Activated T-cell treated with anti-CD3 and anti-CD28 coated beads for 4 hours (primary cell): ENCODE results near the gene KLHL40.

Experiments
- DNase-seq: peaks from one replicate; pipeline ENCODE4 v3.0.0-alpha.2; 2020

The KLHL40 gene

DNA sequence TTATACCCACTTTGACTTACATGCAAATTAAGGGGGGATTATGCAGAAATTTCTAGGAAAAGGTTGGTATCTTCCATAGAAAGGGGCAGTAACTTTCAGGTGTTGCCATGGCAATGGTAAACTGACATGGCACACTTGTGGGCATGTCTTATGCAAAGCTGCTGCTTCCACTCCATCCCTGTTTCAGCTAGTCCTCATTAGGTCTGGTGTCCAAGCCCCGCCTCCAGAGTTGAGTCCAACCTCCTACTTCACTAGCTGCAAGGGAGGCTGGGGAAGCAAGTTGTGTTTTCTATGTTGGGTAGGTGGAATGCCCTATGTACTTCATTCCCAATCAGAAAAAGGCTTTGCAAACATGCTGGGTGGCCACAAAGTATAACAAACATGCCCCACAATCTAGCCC lies 14.7 kb upstream of the KLHL40 start:
- no peak for DNase-seq

DNA sequence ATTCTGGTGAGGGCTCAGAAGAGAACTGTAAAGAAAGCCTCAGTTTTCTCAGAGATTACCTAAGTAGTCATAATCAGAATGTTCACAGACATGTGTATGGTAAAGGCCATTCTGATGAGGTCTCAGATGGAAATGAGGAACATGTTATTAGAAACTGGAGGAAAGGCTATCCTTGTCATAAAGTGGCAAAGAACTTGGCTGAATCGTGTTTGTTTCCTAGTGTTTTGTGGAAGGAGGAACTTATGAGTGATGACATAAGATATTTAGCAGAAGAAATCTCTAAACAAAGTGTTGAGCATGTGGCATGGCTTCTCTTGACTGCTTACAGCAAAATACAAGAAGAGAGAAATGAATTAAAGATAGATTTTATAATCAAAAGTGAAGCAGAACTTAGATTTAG lies 12.8 kb upstream of the KLHL40 start:
- DNase-seq: no peak

DNA sequence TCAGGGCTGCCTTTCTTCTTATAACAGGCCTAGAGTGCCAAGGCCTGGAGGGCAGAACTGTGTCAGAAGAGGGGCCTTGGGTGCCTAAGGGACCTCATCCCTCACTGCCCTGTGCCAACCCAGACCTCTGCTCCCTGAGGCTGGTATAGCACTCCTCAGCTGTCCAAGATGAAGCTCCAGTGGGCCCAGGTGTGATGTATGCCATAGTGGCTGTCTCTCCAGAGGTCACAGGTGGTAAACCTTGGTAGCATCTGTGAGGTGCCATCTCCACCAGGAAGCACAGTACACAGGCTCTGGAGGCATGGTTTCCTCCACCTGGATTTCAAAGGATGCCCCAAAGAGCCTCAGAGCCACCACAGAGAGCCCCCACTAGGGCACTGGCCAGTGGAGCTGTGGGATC lies 12.3 kb upstream of the KLHL40 start:
- no peak for DNase-seq

DNA sequence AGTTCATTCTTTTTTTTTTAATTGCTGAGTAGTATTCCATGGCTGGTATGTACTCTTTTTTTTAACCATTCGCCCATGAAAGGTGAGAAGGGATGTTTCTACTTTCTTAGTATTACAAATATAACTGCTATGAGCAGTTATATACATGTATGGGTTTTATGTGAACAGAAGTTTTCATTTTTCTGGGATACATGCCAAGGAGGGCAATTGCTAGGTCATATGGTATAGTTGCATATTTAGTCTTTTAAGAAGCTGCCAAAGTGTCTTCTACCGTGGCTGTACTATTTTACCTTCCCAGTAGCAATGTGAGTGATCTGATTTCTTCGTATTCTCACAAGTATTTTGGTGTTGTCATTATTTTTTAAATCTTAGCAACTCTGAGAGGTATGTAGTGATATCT lies 11.2 kb upstream of the KLHL40 start:
- DNase-seq: no peak

DNA sequence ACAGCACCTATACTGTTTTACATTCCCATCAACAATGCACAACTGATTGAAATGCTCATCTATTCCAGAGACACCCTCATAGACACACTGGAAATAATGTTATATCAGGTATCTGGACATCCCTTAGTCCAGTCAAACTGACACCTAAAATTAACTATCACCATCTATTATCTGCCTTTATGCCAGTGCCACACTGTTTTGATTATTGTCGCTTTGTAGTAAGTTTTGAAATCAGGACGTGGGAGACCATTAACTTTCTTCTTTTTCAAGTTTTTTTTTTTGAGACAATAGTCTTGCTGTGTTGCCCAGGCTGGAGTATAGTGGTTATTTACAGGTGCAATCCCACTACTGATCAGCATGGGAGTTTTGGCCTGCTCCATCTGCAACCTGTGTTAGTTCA lies 9.4 kb upstream of the KLHL40 start:
- no peak for DNase-seq

DNA sequence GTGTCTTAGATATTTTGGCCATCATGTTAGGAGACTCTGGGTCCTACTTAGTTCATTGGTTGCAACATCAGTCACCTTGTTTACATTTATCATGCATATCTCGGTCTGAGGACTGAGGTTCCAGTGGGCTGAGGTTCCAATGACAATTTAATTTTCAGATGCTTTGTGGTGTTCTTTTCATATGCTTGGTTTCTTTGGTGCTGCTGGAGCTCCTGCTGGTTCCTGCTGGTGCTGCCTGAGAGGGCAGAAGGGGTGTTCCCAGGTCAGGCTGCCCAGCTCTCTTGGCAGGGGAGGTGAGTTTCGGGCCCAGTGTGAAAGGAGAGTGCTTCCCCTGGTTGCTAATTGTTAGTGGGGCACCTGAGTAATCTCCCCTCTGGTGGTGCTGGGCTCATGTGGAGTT lies 6.9 kb upstream of the KLHL40 start:
- no peak for DNase-seq

DNA sequence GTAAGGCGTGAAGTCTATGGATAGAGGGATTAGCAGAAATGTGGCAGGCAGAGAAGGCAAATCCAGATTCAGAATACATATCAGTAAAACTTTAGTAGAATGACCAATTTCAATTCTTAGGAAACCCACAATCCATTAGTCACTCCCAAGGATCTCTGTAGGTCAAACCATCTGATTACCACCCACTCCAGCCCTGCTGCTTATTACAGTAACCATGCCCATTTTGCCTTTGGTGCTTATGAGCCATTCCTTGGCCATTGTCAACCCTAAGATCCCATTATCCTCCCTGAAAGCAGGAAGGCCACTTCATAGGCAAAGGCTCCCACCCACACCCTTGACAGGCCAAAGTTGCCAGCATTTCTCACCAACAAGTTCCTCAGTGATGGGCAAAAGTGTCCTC lies 5.1 kb upstream of the KLHL40 start:
- DNase-seq: no peak

DNA sequence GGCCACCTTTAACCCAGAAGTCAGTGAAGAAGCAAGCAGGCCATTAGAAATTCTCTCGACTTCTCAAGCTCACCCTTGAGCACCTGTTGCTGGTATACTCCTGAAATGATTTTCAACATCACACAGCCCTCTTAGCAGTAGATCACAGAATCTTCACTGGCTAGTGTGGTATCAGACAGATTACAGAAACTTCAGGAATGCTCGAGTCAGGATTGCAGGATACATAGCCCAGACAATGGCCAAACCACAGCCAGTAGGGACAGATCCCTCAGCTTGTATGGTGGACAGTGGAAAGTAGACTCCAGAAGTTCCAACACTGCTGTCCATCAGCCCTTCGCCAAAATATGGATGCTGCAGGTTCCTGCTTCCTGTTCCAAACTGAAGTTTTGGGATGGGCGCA lies 4.5 kb upstream of the KLHL40 start:
- no peak for DNase-seq

DNA sequence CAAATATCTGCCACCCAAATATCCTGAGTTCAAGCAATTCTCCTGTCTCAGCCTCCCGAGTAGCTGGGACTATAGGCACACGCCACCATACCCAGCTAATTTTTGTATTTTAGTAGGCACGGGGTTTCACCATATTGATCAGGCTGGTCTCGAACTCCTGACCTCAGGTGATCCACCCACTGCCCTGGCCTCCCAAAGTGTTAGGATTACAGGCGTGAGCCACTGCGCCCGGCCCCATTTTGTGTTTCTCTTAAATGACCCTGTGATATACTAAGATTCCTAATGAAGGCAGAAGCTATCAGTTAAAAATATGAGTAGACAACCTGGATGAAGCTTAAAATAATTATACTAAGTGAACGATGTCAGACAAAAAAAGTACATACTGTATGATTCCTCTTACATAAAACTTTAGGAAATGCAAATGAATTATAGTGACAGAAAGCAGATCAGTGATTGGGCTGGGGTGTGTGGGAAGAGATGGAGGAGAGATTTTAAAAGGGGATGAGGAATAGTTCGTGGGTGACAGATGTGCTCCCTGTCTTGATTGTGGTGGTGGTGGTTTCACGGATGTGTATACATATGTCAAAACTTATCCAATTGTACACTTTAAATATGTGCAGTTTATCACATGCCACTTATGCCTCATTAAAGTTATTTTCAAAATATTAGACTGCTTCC lies 3.8 kb upstream of the KLHL40 start:
- DNase-seq: no peak

DNA sequence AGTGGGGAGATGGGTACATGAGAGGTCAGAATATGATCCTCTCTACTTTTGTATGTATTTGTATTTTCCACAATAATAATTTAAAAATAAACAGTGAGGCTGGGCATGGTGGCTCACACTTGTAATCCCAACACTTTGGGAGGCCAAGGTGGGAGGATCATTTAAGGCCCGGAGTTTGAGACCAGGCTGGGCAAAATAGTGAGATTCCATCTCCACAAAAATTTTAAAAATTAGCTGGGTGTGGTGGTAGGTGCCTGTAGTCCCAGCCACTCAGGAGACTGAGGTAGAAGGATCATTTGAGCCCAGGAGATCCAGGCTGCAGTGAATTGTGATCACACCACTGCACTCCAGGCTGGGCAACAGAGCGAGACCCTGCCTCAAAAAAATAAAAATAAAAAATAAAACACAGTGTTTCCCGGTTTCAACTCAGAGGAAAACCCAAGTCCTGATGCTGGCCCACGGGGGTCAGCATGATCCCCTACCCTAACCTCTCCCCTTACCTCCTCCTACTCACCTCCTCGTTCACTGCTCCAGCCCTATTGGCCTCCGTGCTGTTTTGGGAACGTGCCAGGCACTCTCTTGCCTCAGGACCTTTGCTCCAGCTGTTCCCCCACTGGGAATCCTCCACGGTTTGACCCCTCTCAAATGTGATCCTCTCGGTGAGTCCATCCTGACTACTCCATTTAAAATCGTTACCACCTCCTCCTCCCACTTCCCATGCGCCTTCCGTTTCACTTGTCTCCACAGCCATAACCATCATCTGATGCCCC lies 2.9 kb upstream of the KLHL40 start:
- no peak for DNase-seq

DNA sequence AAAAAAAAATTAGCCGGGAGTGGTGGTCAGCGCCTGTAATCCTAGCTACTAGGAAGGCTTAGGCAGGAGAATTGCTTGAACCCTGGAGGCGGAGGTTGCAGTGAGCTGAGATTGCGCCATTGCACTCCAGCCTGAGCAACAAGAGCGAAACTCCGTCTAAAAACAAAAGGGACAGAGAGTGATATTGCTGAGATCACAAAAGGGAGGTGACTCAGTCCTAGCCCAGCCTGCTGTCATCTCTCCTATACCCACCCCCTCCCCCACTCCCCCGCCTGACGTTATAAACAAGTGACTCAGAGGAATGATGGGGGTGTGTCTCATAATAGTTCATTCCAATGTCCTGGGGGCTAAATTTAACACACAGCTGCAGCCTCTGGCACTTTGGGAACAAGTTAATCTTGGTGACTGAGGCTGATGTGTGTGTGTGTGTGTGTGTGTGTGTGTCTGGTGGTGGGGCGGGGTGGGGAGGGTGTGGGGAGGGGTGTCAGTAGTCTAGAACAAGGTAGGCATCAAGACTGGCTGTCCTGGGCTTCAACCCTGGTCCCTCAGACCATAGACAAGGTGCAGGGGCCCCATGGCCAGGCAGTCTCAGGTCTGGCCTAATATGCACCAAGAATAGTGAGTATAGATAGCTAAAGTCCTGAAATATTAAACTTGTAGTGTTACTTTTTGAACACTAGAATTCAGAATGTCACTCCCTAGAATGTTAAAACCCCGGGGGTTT lies 1.3 kb upstream of the KLHL40 start:
- DNase-seq: no peak

DNA sequence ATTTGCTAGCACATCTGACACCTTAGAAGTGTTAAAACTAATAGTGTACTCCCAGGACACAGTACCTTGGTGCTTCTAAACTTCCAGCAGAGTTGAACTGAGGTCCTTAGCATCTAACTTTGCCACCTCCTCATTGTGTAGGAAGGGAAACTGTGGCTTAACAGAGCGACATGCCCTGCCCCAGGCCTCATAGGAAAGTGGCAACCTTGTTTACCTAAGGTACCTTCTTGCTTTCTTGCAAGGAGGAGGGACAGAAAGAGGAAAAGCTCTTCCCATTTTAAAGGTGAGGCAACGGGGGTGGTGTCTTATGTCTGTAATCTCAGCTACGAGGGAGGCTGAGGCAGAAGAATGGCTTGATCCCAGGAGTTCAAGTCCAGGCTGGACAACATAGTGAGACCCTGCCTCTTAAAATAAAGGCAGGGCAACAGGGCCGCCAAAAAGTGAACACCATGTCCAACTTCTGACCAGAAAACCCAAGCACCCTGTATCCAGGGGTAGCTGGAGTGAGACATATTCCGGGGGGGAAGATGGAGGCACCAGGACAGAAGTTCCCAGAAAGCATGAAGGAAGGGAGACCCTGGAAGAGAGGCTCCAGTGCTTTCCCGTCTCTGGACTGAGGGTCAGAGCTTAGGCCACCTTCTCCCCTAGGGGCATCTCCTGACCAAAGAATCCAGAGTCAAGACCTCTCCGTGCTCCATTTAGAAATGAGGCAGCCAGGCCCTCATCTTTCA lies 540 bp upstream of the KLHL40 start:
- DNase-seq: no peak

DNA sequence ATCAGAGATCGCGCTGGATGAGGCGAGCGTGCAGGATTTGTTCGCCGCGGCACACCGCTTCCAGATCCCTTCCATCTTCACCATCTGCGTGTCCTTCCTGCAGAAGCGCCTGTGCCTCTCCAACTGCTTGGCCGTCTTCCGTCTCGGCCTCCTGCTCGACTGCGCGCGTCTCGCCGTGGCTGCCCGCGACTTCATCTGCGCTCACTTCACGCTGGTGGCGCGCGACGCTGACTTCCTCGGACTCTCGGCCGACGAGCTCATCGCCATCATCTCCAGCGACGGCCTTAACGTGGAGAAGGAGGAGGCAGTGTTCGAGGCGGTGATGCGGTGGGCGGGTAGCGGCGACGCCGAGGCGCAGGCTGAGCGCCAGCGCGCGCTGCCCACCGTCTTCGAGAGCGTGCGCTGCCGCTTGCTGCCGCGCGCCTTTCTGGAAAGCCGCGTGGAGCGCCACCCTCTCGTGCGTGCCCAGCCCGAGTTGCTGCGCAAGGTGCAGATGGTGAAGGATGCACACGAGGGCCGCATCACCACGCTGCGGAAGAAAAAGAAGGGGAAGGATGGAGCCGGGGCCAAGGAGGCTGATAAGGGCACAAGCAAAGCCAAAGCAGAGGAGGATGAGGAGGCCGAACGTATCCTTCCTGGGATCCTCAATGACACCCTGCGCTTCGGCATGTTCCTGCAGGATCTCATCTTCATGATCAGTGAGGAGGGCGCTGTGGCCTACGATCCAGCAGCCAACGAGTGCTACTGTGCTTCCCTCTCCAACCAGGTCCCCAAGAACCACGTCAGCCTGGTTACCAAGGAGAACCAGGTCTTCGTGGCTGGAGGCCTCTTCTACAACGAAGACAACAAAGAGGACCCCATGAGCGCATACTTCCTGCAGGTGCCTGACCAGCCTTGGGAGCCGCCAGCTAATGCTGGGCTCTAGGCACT lies 819 bp downstream of the KLHL40 start:
- no peak for DNase-seq

DNA sequence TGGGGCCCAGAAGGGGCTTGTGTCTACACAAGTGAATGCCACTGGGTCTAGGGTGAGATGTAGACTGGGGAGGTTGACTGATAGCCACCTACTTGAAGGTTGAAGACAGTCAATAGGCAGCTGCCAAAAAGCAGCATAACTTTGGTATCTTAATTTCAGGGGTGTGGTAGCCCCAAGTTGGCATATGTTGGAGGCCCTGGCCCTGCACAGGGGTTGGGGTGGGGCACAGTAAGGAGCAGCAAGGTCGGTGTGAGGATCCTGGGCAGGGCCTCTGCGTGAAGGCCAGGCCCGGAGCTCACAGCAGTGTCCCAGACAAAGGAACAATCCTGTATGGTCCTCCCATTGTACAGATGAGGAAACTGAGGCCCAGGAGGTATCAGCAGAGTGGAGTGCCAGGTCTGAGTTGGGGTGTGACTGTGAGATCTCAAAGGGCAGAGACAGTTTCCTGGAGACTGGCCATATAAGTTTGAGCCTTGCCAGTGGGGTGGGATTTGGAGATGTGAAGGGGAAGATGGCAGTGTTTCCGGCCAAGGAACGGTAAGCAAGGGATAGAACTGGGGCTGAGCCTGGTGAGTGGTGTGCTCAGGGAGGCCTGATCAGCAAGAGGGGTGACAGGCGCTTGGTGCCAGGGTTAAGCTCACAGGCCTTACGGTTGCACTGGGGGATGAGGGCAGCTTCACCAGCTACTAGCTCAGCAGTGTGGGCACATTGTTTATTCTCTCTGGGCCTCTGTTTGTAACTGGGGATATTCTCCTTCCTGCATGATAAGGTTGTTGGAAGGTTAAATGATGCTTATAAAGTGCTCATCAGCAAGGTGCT lies 1.7 kb downstream of the KLHL40 start:
- DNase-seq: no peak

DNA sequence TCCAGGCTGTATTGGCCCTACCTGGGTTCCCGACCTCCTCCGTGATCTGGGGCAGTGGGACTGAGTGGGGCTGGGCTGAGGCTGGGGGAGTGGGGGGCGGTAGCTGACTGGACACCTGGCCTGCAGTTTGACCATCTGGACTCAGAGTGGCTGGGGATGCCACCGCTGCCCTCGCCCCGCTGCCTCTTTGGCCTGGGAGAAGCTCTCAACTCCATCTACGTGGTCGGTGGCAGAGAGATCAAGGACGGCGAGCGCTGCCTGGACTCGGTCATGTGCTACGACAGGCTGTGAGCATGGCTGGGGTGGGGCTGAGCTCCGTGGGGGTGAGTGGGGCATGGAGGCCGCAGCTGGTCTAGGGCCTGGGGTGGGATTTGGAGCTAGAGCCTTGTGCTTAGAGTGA lies 2.7 kb downstream of the KLHL40 start:
- DNase-seq: no peak

DNA sequence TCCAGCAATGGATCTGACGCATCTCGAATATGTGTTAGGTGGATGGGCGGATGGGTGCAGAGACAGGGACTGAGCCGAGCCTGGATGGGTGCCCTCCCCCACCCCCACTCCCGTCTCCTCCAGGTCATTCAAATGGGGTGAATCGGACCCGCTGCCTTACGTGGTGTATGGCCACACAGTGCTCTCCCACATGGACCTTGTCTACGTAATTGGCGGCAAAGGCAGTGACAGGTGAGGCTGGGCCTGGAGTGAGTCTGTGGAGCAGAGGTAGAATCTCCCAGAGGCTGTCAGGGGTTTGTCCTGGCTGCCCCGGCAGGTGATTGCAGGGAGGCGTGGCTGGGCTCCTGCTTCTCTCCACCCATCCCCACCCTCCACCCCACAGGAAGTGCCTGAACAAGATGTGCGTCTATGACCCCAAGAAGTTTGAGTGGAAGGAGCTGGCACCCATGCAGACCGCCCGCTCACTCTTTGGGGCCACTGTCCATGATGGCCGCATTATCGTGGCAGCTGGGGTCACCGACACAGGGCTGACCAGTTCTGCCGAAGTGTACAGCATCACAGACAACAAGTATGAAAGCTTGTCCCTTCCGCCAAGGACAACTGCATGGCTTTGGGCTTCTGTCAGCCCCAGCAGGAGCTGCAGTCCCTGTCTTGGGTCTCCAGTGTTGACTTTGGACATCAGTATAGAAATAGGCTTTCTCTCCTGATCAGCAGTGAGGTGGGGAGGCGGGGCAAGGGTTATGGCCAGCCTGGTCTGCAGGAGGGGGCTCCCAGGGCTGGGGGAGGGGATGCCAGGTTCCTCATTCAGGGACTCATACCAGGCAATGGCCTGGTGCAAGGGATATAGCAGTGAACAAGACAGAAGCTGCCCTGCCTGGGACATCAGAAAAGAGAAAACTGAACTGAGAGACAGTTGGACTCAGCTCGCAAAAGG lies 3.4 kb downstream of the KLHL40 start:
- no peak for DNase-seq

DNA sequence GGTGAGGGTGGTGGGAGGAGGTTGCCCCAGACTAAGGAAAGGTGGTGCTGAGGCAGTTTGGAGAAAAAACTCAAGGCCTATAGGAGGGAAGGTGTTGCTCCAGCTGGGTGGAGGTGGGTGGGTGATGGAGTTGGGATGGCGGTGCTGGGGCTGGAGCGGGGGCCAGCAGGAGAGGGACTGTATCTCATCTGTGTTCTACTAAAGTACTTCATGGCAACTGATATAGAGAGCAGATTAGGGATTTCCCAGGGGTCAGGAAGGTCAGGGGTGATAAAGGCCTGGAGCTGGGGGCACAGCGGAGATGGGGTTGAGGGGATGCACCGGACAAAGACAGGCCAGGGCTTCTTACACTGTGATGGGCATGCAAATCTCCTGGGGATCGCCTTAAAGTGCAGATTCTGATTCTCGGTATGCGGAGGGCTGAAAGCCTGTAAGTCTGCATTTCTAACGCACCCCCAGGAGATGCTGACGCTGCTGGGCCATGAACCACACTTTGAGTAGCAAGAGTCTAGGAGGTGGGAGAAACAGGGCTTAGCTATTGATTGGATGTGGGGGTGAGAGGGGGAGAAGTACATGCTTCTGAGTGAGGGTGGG lies 4.2 kb downstream of the KLHL40 start:
- DNase-seq: no peak

DNA sequence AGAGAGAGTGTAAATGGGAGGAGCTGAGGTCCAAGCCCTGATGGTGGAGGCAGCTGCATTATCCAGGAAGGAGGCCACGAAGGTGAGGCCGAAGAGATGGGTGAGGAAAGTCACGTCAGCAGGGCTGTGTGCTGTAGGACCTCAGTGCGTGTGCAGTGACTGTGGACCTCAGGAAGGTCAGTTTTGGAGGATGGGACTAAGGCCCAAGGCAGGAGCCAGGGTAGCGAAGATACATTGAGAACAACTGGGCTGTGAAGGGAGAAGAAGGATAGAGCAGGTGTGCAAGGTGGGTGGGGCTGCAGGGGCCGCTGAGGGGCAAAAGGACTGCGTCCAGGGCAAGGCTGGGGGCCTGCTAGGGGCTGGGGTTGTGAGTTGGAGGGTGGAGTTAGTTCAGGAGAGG lies 4.9 kb downstream of the KLHL40 start:
- no peak for DNase-seq

DNA sequence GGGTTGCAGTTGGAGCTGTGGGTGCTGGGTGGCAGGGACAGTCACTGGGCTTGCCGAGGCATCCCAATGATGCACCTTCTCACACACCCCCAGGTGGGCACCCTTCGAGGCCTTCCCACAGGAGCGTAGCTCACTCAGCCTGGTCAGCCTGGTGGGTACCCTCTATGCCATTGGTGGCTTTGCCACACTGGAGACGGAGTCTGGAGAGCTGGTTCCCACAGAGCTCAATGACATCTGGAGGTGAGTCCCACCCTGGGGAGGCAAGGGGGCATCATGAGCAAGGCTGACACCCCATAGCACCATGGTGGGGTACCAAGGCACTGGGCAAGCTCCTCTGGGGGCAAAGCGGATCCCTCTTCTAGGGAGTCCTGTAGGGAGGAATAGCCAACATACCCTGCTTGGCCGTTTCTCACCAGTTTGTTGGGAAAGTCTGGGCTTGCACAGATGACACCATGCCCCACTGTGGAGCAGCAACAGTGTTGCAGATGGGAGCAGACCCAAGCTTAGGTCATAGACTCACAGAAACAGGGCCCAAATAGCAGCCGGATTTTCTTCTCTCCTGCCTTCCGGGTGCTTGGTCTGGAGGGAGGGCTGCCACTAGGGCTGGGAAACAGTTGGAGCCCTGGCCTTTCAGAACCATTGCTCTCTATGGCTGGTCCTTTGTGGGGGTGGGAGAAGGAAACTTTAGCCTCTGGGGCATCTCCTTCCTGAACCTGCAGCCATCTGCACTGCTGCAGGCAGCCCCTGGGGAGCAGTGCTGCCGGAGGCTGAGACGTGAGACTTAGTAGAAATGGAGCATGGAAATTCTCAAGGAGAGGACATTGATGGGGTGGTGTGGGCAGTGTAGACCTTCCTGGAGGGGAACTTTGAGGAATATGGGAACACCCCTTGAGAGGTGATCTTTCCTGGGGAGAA lies 5.7 kb downstream of the KLHL40 start:
- no peak for DNase-seq
